Activated naive CD8-positive, alpha-beta T cell treated with anti-CD3 and anti-CD28 coated beads, Interleukin-2, amount 50 U/mL, for 16 hours (primary cell): ENCODE data around the gene SLC35B1.
"Not testable (repeated sequence)": the region's sequence is repeated elsewhere in the genome, so short reads cannot be mapped to it uniquely, and the experiment has no call there.

Experiments
- DNase-seq: peaks from one replicate; pipeline ENCODE4 v3.0.0-alpha.2; 2020; ENCODE audit warnings: low read depth, low spot score

The SLC35B1 gene

GRCh38 chr17:49673679-49674078 is 34.1 kb downstream of the SLC35B1 start:
- not testable (repeated sequence) for DNase-seq

- DNase-seq, result no peak
Measured at GRCh38 chr17:49670641-49671040, 37.1 kb downstream of the SLC35B1 start.

GRCh38 chr17:49670002-49670401 is 37.8 kb downstream of the SLC35B1 start:
- no peak for DNase-seq

GRCh38 chr17:49667854-49668253 is 39.9 kb downstream of the SLC35B1 start:
- no peak for DNase-seq

- DNase-seq, result no peak
Measured at GRCh38 chr17:49664706-49665211, 43.0 kb downstream of the SLC35B1 start.

GRCh38 chr17:49659661-49660382 is 47.9 kb downstream of the SLC35B1 start:
- no peak for DNase-seq

- no peak for DNase-seq
Measured at GRCh38 chr17:49656247-49656646, 51.5 kb downstream of the SLC35B1 start.
